Adrenal gland (tissue), 12 donors: Measurements from ENCODE around the gene KRTAP13-3. TPM values are rescaled to one million over a fixed set of nuclear protein-coding genes. Genes with fewer than 3 reads are reported as not detected.

Source experiments
- DNase-seq, 7 donors: peaks; one replicate each; pipeline ENCODE4 v3.0.0-alpha.2; 2019 to 2020
- H3K27ac ChIP-seq, 5 donors: fragments of 200-600 bp; sonication (generic) in 4 of 5; 1 replicate in 3 of 5; 2 replicates in 2 of 5; pipeline versions ENCODE4 v1.5.1 to v1.8.0; 2016 to 2020; ENCODE audit warnings: mild to moderate bottlenecking in 1 of 5
- H3K27me3 ChIP-seq: fragments of 200-600 bp; 2 replicates; pipeline ENCODE4 v1.8.0; 2021
- H3K36me3 ChIP-seq, 2 donors: fragments of 200-600 bp; replicated peaks in 1 of 2; 1 replicate in 1 of 2; 2 replicates in 1 of 2; pipeline versions ENCODE4 v1.5.1 to v1.8.0; 2018 to 2022
- H3K4me1 ChIP-seq, 2 donors: fragments of 200-600 bp; replicated peaks in 1 of 2; 1 replicate in 1 of 2; 2 replicates in 1 of 2; pipeline versions ENCODE4 v1.5.1 to v1.8.0; 2018 to 2021
- H3K4me3 ChIP-seq, 4 donors: fragments of 200-600 bp; sonication (generic) in 3 of 4; one replicate each; pipeline ENCODE4 v1.5.1; 2016 to 2018
- H3K9me3 ChIP-seq, 3 donors: fragments of 200-600 bp; sonication (generic) in 1 of 3; replicated peaks in 1 of 3; 1 replicate in 2 of 3; 2 replicates in 1 of 3; pipeline versions ENCODE4 v1.5.1 to v1.8.0; 2016 to 2021
- CTCF ChIP-seq, 6 experiments: fragments of 450-650 bp in 4 of 6; fragments of 200-600 bp in 2 of 6; sonication (generic) in 1 of 6; IDR thresholded peaks; 1 replicate in 5 of 6; 2 replicates in 1 of 6; pipeline versions ENCODE4 v1.5.1 to v1.8.0; 2016 to 2021; ENCODE audit warnings: antibody characterized with exemption in 6 of 6, mild to moderate bottlenecking in 2 of 6, moderate library complexity in 1 of 6
- POLR2A ChIP-seq, 2 donors: fragments of 450-650 bp; IDR thresholded peaks; one replicate each; pipeline ENCODE4 v1.6.1; 2017; ENCODE audit warnings: antibody characterized with exemption in 2 of 2, mild to moderate bottlenecking in 2 of 2, moderate library complexity in 1 of 2
- WGBS, 4 donors: extraction: QIAGEN DNeasy Blood & Tissue Kit in 2 of 4; methylation state at CpG; one replicate each; pipeline versions ENCODE4 v1.1.5 to v1.1.7; 2013 to 2017; 5-methylcytosine and 5-hydroxymethylcytosine counted together
- intact Hi-C, 2 donors: fragments of 100-400 bp; cut with DNase I; formaldehyde crosslinking; loops; one replicate each; pipeline versions ENCODE4 v1.14.1 to v1.15.0; 2022 to 2023
- polyA plus RNA-seq, 3 donors: library from polyadenylated mRNA; stranded (reverse); fragments of 200-250 nt in 2 of 3; fragments of 350-450 nt in 1 of 3; fragmentation: Illumina TruSeq in 1 of 3; extraction: RNeasy Lipid Tissue Mini Kit (QIAGEN cat#74804) in 1 of 3; gene quantifications; one replicate each; pipeline ENCODE4 v1.2.3, GENCODE V29; 2013 to 2014
- total RNA-seq, 9 donors: library from RNA; depleted of rRNA in 4 of 9; stranded (reverse); fragments of >200 nt in 4 of 9; fragments of 120-200 nt in 1 of 9; fragmentation: NEBNext Ultra II Directional in 1 of 9; extraction: Animal tissue kit (Norgen Biotek cat#: 25700) in 1 of 9; gene quantifications; one replicate each; pipeline versions ENCODE4 v1.1.0 to v1.2.4, GENCODE V29; 2013 to 2023
- donor health status: healthy with polysubstance abuse.
- donor health status: Bipolar disorder and iron deficiency.
- donor health status: DM: yes; HTN: yes; CAD: no.
- donor health status: DM: no; HTN: no; CAD: no.
- donor health status: DM: no; HTN: no; CAD: no.
- donor health status: DM: yes; HTN: yes; CAD: no.

KRTAP13-3 gene
- total and polyA plus RNA-seq, 12 donors = not detected

GRCh38 chr21:30437010-30437565 lies 11.4 kb upstream of the KRTAP13-3 start:
- DNase-seq = no peak
- H3K9me3 ChIP-seq = no peaks in the 10 kb centered on the region
- H3K4me3 ChIP-seq = no peak overlapping the region
- 55 to 67% (median 62%) methylated on average over 3 of the region's 3 CpGs for WGBS, 4 donors
- TF ChIP-seq POLR2A (IDR thresholded peaks at IDR 0.05) (no peak), CTCF (IDR thresholded peaks at IDR 0.05) (no peak)
- H3K4me1 ChIP-seq = no peaks in the 10 kb centered on the region
- H3K27me3 ChIP-seq = no peaks in the 10 kb centered on the region
- intact Hi-C loops = no loop called here
- no peak overlapping the region for H3K27ac ChIP-seq
- H3K36me3 ChIP-seq = no peaks in the 10 kb centered on the region

- intact Hi-C loops = no loop called here
- H3K4me3 ChIP-seq = no peak overlapping the region
- TF ChIP-seq POLR2A (IDR thresholded peaks at IDR 0.05) (no peak), CTCF (IDR thresholded peaks at IDR 0.05) (peak in 4 of 6 experiments; percentile 23 to 46 (median 40))
- WGBS, 4 donors = 32 to 36% (median 34%) methylated on average over 10 of the region's 10 CpGs
- no peaks in the 10 kb centered on the region for H3K9me3 ChIP-seq
- no peaks in the 10 kb centered on the region for H3K27me3 ChIP-seq
- H3K36me3 ChIP-seq = no peaks in the 10 kb centered on the region
- DNase-seq = peak in 2 of 7 donors; percentile 8 to 23
- H3K27ac ChIP-seq = no peak overlapping the region
- H3K4me1 ChIP-seq = no peaks in the 10 kb centered on the region
Measured at GRCh38 chr21:30434033-30434631, 8.4 kb upstream of the KRTAP13-3 start.

GRCh38 chr21:30430170-30430655 lies 4.5 kb upstream of the KRTAP13-3 start, which contains the start of gene KRTAP13-4:
Gene KRTAP13-4, plus strand, starts transcription at chr21:30430220. Its CDS starts 56 bp downstream, at chr21:30430276.
- Histone ChIP-seq H3K4me1 (no peaks in the 10 kb centered on the region), H3K36me3 (no peaks in the 10 kb centered on the region), H3K9me3 (no peaks in the 10 kb centered on the region), H3K27ac (no peak within 1 kb of the TSS), H3K27me3 (no peaks in the 10 kb centered on the region), H3K4me3 (no peak within 1 kb of the TSS)
- no peak for DNase-seq
- 67 to 89% (median 78%) methylated on average over 8 to 9 of the region's 9 CpGs for WGBS, 4 donors
- TF ChIP-seq POLR2A (IDR thresholded peaks at IDR 0.05) = no peak
- no peak for TF ChIP-seq CTCF (IDR thresholded peaks at IDR 0.05)
- intact Hi-C loops = no loop called here

- Histone ChIP-seq H3K4me1 (no peaks in the 10 kb centered on the region), H3K36me3 (no peaks in the 10 kb centered on the region), H3K27ac (no peak overlapping the region), H3K27me3 (no peaks in the 10 kb centered on the region), H3K4me3 (no peak overlapping the region), H3K9me3 (no peaks in the 10 kb centered on the region)
- no peak for DNase-seq
- WGBS, 4 donors = 47 to 60% (median 52%) methylated on average over 3 of the region's 3 CpGs
- TF ChIP-seq CTCF (IDR thresholded peaks at IDR 0.05) = no peak
- no peak for TF ChIP-seq POLR2A (IDR thresholded peaks at IDR 0.05)
- intact Hi-C loops = no loop called here
Measured at GRCh38 chr21:30426731-30427130, 1.0 kb upstream of the KRTAP13-3 start.
